ENCODE results near the gene GAB3. TPM values are rescaled to one million over a fixed set of nuclear protein-coding genes. Genes with fewer than 3 reads are reported as not detected.

Gene GAB3
- total RNA-seq, 1 experiment from 2014 or later, result 0.17 TPM

DNA sequence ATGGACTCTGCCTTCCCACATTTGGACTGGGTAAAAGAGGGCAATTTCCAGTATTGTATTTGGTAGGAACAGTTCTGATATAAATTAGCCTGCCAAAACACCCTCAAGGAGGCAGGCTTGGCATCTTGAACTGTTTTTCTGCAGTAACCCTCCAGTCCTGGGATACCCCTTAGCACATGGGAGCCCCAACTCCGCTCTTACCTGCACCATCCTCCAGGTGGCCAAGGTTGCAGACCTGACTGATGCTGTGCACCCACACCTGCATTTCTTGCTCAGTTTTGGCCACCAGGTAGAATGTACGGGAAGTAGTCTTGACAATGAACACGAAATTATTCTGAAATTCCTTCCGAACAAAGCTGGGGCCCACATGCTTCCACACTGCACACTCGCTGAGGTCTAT is 35.1 kb downstream of the GAB3 start:
- Histone ChIP-seq H3K4me3 (no peak overlapping the region), H3K36me3 (ENCODE audit: low read depth) (no peaks in the 10 kb centered on the region), H3F3A (ENCODE audit: insufficient read depth, low read depth) (peaks cover 4% of the 10 kb centered on the region; the same call in 1 of the 2 replicates), H3K9me2 (ENCODE audit: insufficient read depth) (no peaks in the 10 kb centered on the region), H3K27ac (no peak overlapping the region), H4K20me1 (ENCODE audit: insufficient read depth) (no peaks in the 10 kb centered on the region), H3K4me2 (no peak overlapping the region), H3K79me2 (ENCODE audit: low read depth) (no peaks in the 10 kb centered on the region), H3K9me3 (ENCODE audit: insufficient read depth, low read depth) (no peaks in the 10 kb centered on the region), H3K27me3 (ENCODE audit: insufficient read depth, low read depth) (no peaks in the 10 kb centered on the region), H2AFZ (no peak overlapping the region), H3K4me1 (replicated peaks; ENCODE audit: insufficient read depth) (peaks cover 23% of the 10 kb centered on the region; the same call in 1 of the 2 replicates)
- no peak for DNase-seq
- TF ChIP-seq, protein P1, sequence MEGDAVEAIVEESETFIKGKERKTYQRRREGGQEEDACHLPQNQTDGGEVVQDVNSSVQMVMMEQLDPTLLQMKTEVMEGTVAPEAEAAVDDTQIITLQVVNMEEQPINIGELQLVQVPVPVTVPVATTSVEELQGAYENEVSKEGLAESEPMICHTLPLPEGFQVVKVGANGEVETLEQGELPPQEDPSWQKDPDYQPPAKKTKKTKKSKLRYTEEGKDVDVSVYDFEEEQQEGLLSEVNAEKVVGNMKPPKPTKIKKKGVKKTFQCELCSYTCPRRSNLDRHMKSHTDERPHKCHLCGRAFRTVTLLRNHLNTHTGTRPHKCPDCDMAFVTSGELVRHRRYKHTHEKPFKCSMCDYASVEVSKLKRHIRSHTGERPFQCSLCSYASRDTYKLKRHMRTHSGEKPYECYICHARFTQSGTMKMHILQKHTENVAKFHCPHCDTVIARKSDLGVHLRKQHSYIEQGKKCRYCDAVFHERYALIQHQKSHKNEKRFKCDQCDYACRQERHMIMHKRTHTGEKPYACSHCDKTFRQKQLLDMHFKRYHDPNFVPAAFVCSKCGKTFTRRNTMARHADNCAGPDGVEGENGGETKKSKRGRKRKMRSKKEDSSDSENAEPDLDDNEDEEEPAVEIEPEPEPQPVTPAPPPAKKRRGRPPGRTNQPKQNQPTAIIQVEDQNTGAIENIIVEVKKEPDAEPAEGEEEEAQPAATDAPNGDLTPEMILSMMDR (conservative IDR thresholded peaks at IDR 0.05), result no peak
- no TSS peak for BruUV-seq (replicated peaks)
- CTCF ChIA-PET, result no interaction called here
- intact Hi-C loops (cut with micrococcal nuclease; ENCODE audit: unreplicated experiment), result loop anchor here (1.0 to 2.0 kb wide), 3 partner anchors 33 to 343 kb away; no protein-coding TSS in a partner anchor
- POLR2A ChIA-PET (ENCODE audit: unreplicated experiment), result no interaction called here

DNA sequence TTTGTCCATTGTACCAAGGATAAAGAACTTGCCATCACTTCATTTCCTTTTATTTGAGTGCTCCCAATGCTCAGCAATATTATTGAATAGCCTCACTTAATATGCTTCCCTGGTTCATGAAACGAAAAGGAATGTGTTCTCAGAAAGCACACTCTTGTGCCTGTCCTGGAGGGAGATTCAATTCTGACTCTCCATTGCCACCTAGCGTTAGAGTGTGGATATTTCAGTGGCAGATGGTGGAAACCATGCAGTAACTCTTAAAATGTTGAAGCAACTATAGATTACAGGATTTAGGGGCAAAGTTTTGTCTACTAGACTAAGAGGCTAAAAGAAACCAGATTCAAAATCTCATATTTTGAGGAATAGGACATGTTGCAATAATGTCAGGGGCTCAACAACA is 36.0 kb downstream of the GAB3 start:
- DNase-seq, result peak in 1 of 2 experiments; percentile 43
- H3K36me3 ChIP-seq (ENCODE audit: low read depth), result no peaks in the 10 kb centered on the region
- no TSS peak for BruUV-seq (replicated peaks)
- H3K27ac ChIP-seq, result no peak overlapping the region
- no peaks in the 10 kb centered on the region for H4K20me1 ChIP-seq (ENCODE audit: insufficient read depth)
- H3K4me1 ChIP-seq (replicated peaks; ENCODE audit: insufficient read depth), result peaks cover 21% of the 10 kb centered on the region; the same call in 1 of the 2 replicates
- no peaks in the 10 kb centered on the region for H3K9me2 ChIP-seq (ENCODE audit: insufficient read depth)
- no peaks in the 10 kb centered on the region for H3K79me2 ChIP-seq (ENCODE audit: low read depth)
- ChIA-PET POLR2A (ENCODE audit: unreplicated experiment) (no interaction called here), CTCF (no interaction called here)
- H3K27me3 ChIP-seq (ENCODE audit: insufficient read depth, low read depth), result no peaks in the 10 kb centered on the region
- H3K4me2 ChIP-seq, result no peak overlapping the region
- no peak overlapping the region for H2AFZ ChIP-seq
- H3K4me3 ChIP-seq, result no peak overlapping the region
- TF ChIP-seq, protein P1 (conservative IDR thresholded peaks at IDR 0.05), result peak; percentile 85
- TF ChIP-seq EZH2 (IDR thresholded peaks at IDR 0.05; ENCODE audit: low read depth), result no peak
- no peaks in the 10 kb centered on the region for H3K9me3 ChIP-seq (ENCODE audit: insufficient read depth, low read depth)
- intact Hi-C loops (cut with micrococcal nuclease; ENCODE audit: unreplicated experiment), result loop anchor here (1.0 to 2.0 kb wide), 3 partner anchors 34 to 342 kb away; no protein-coding TSS in a partner anchor
- peaks cover 4% of the 10 kb centered on the region; the same call in 1 of the 2 replicates for H3F3A ChIP-seq (ENCODE audit: insufficient read depth, low read depth)

DNA sequence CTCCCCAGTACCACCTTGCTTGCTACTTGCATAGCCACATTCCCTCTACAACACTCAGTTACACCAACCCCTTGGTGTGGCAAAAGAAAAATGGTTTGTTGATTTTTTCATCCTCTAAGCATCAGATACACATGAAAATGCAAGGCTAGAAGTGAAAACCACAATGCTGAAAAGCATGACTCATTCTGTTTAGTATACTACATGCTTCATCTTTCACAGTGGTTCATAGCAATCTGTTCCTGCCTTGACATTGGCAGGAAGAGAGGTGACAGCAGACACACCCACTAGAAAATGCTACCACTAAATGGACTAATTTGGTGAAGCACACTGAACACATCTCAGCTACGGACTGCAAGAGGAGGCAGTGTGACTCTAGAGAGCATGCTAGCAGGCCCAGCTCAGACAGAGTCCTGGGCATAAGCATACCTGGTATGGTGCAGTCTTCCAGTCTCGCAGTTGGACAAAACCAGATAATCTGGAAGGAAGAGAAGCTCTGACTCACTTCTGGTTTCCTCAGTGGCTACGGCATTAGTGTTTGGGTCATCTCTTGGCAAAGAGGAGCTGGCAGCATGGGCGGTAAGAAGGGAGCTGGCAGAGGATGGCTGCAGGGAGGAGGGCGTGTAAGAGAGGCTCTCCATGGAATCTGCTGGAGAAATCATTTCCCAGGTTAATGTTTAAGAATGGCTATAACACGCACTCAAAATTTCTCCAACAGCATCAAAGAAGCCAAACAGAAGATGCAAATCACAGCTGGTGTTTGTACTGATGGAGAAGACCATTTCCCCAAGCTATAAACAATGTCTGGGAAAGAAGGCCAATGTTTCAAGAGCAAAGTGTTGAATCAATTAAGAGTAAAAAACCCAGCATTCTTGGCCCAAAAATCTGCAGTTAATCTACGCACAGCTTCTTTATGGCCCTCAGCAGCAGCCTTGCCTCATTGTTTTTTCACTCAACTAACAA is 37.8 kb downstream of the GAB3 start:
- Histone ChIP-seq H2AFZ (no peak overlapping the region), H4K20me1 (ENCODE audit: insufficient read depth) (no peaks in the 10 kb centered on the region), H3K79me2 (ENCODE audit: low read depth) (no peaks in the 10 kb centered on the region), H3K27me3 (ENCODE audit: insufficient read depth, low read depth) (no peaks in the 10 kb centered on the region), H3K9me2 (ENCODE audit: insufficient read depth) (no peaks in the 10 kb centered on the region), H3K4me3 (no peak overlapping the region), H3K4me1 (replicated peaks; ENCODE audit: insufficient read depth) (peaks cover 10% of the 10 kb centered on the region; the same call in 1 of the 2 replicates), H3K36me3 (ENCODE audit: low read depth) (no peaks in the 10 kb centered on the region), H3K27ac (no peak overlapping the region), H3K9me3 (ENCODE audit: insufficient read depth, low read depth) (no peaks in the 10 kb centered on the region), H3F3A (ENCODE audit: insufficient read depth, low read depth) (peaks cover 4% of the 10 kb centered on the region; the same call in 1 of the 2 replicates), H3K4me2 (no peak overlapping the region)
- intact Hi-C loops (cut with micrococcal nuclease; ENCODE audit: unreplicated experiment), result no loop called here
- CTCF ChIA-PET, result interaction anchor here (1.2 kb wide), 1 partner anchor 340 kb away, joined by 6 read pairs; no protein-coding TSS in a partner anchor
- peak; percentile 29 to 64 for DNase-seq
- TF ChIP-seq, protein P1 (conservative IDR thresholded peaks at IDR 0.05), result no peak
- no peak for TF ChIP-seq EZH2 (IDR thresholded peaks at IDR 0.05; ENCODE audit: low read depth)
- POLR2A ChIA-PET (ENCODE audit: unreplicated experiment), result interaction anchor here (0.5 to 0.6 kb wide), 4 partner anchors 57 to 1375 kb away, joined by 3 to 13 read pairs (median 4); partner anchors contain the start of genes IDH3G and SSR4
- BruUV-seq (replicated peaks), result no TSS peak

Data from PC-9 (cell line).